ENCODE data around the gene B3GNT2. TPM values are rescaled to one million over a fixed set of nuclear protein-coding genes. Genes with fewer than 3 reads are reported as not detected.

B3GNT2 gene
- polyA plus RNA-seq, 1 experiment: 9.4 TPM

- POLR2A ChIA-PET: no interaction called here
- H3K4me3 ChIP-seq (ENCODE audit: low read depth, low read length): no peak overlapping the region
Measured at GRCh38 chr2:62216113-62216512, 20.2 kb downstream of the B3GNT2 start.

GRCh38 chr2:62216616-62217015 is 20.7 kb downstream of the B3GNT2 start:
- H3K36me3 ChIP-seq (ENCODE audit: control insufficient read depth, insufficient read depth, low read length): no peaks in the 10 kb centered on the region
- CTCF ChIA-PET: interaction anchor here (0.7 to 1.2 kb wide), 2 partner anchors 15 to 195 kb away, joined by 3 read pairs; no protein-coding TSS in a partner anchor
- no peak for TF ChIP-seq CTCF (IDR thresholded peaks at IDR 0.05; ENCODE audit: insufficient read depth, low read depth, low read length)
- H3K27me3 ChIP-seq (ENCODE audit: control insufficient read depth, insufficient read depth, low read length): no peaks in the 10 kb centered on the region
- POLR2A ChIA-PET: no interaction called here
- no peak overlapping the region for H3K4me3 ChIP-seq (ENCODE audit: low read depth, low read length)
- DNase-seq (ENCODE audit: low read depth): peak; percentile 79

More at GRCh38 chr2:62216113-62216512, 20.2 kb downstream of the B3GNT2 start:
- DNase-seq (ENCODE audit: low read depth): no peak
- no peak for TF ChIP-seq CTCF (IDR thresholded peaks at IDR 0.05; ENCODE audit: insufficient read depth, low read depth, low read length)
- no peaks in the 10 kb centered on the region for H3K36me3 ChIP-seq (ENCODE audit: control insufficient read depth, insufficient read depth, low read length)
- H3K27me3 ChIP-seq (ENCODE audit: control insufficient read depth, insufficient read depth, low read length): no peaks in the 10 kb centered on the region
- CTCF ChIA-PET: interaction anchor here (1.2 kb wide), 1 partner anchor 15 kb away, joined by 3 read pairs; no protein-coding TSS in a partner anchor

GRCh38 chr2:62217421-62217820 is 21.5 kb downstream of the B3GNT2 start:
- TF ChIP-seq CTCF (IDR thresholded peaks at IDR 0.05; ENCODE audit: insufficient read depth, low read depth, low read length): no peak
- DNase-seq (ENCODE audit: low read depth): no peak
- H3K4me3 ChIP-seq (ENCODE audit: low read depth, low read length): no peak overlapping the region
- CTCF ChIA-PET: no interaction called here
- no peaks in the 10 kb centered on the region for H3K27me3 ChIP-seq (ENCODE audit: control insufficient read depth, insufficient read depth, low read length)
- no peaks in the 10 kb centered on the region for H3K36me3 ChIP-seq (ENCODE audit: control insufficient read depth, insufficient read depth, low read length)
- POLR2A ChIA-PET: no interaction called here

GRCh38 chr2:62217970-62218369 is 22.1 kb downstream of the B3GNT2 start:
- POLR2A ChIA-PET: no interaction called here
- Histone ChIP-seq H3K36me3 (ENCODE audit: control insufficient read depth, insufficient read depth, low read length) (0 out of 2 replicates have a peak, but pooled peaks cover 3% of the 10 kb centered on the region), H3K4me3 (ENCODE audit: low read depth, low read length) (no peak overlapping the region), H3K27me3 (ENCODE audit: control insufficient read depth, insufficient read depth, low read length) (no peaks in the 10 kb centered on the region)
- no peak for TF ChIP-seq CTCF (IDR thresholded peaks at IDR 0.05; ENCODE audit: insufficient read depth, low read depth, low read length)
- CTCF ChIA-PET: no interaction called here
- peak; percentile 74 for DNase-seq (ENCODE audit: low read depth)

- Histone ChIP-seq H3K36me3 (ENCODE audit: control insufficient read depth, insufficient read depth, low read length) (0 out of 2 replicates have a peak, but pooled peaks cover 4% of the 10 kb centered on the region), H3K27me3 (ENCODE audit: control insufficient read depth, insufficient read depth, low read length) (no peaks in the 10 kb centered on the region), H3K4me3 (ENCODE audit: low read depth, low read length) (no peak overlapping the region)
- no peak for TF ChIP-seq CTCF (IDR thresholded peaks at IDR 0.05; ENCODE audit: insufficient read depth, low read depth, low read length)
- no peak for DNase-seq (ENCODE audit: low read depth)
- ChIA-PET POLR2A (no interaction called here), CTCF (no interaction called here)
Measured at GRCh38 chr2:62219407-62220159, 23.7 kb downstream of the B3GNT2 start.

Data from BJ (cell line).